Measurements from ENCODE around the gene TAF1C.

Gene TAF1C

DNA sequence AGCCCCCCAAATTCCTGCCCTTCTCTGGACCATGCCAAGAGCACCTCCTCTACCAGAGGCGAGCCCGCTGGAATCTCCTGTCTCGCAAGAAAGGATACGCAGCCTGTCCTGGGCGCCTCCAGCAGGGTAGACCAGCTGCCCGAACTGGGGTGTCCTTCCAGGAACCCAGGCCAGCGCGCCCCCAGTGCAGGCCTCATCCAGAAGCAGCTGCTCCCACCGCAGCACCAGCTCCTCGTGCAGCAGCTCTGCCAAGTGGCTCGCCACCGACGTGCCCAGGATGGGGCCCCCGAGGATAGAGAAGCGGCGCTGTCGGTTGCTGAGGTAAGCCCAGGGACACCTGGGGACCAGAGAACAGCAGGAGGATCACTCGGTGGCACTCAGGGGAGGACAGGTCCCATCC lies 4.8 kb downstream of the TAF1C start:
- no peak for DNase-seq

DNA sequence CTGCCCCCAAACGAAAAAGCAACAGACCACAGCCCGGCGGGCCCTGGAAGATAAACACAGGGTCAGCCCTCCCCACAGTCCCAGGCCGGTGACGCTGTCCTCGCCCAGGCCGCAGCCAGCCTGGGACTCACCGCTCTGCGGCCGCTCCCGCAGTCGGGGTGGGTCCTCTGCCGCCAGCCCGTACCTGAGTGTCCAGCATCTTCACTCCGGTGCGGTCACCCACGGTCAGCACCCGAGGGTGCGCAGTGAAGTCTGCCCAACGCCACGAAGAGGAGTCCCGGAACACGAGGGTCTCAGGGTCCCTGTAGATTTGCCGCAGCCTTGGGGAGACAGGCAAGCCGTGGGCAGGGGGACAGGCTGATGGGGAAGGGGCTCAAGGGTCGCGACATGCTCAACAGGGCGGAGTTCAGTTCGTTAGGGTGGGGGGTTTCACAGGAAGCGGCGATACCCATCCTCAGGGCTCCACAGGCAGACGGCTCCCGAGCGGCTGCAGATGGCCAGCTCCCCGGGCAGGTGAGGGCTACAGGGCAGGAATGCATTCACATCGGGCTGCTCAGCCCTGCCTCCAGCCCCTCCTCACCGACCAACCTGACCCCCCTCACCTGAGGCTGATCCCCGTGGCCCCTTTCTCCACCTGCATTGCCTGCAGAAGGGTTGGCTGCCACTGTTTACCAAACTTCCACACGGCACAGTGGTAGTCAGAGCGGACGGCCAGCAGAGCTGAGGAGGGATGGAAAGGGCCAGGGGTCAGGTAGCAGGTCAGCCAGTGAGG lies 5.5 kb downstream of the TAF1C start:
- no peak for DNase-seq

DNA sequence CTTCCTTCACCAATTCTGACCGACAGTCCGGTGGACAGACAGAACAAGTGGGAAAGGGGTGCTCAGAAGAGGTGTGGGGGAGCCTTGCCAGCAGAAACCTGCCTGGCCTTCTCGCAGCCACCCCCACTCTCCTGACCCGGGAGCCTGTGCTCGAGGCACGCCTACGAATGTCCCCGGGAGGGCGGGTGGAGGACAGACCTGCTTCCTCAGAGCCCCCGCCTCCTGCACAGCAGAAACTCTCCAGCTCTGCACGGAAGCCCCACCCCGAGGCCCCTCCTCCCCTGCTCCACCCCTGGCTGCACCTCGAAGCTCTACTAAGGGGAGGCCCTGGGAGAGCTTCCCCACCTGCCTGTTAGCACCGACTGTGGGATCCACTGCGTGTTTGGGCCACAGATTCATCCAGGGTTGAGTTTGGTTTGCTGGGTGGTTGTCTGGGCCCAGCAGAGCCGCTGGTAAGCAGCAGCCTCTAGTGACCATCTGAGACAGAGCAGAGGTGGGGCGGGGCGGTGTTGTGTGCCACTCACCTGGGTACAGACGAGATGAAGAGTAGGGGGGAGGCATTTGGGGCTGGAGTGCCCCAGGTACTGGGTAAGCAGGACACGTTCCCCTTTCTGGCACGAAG lies 6.2 kb downstream of the TAF1C start:
- DNase-seq: no peak

DNA sequence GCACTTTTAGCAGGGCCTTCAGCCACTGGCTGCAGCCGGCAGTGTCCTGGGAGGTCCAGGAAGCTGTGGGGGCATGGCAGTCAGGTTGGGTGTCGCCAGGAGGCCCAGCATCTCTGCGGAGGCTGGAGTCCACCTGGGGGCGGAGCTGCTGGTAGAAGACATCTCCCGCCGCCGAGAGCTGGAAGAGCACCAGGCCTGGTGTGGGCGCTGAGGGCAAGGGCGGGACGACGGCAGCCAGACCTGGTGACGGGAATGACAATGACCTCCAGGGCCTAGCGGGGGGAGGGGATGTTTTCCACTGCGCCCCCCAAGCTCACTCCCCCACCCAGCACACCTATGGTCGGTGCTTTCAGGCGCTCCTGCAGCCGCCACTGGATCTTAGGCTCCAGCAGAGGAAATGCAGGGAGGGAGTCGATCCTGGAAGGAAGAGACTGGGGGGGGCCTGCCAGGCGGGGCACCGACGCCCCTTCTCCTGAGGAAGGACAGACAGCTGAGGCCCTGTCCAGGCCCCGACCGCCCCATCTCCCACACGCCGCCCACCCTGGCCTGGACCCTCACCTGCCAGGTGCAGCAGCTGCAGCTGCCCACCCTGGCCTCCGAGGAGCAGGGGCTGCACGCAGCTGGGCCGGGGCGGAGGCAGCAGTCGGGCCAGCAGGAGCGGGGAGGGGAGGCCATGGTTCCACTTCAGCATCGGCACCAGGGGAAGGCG lies 7.1 kb downstream of the TAF1C start:
- no peak for DNase-seq

DNA sequence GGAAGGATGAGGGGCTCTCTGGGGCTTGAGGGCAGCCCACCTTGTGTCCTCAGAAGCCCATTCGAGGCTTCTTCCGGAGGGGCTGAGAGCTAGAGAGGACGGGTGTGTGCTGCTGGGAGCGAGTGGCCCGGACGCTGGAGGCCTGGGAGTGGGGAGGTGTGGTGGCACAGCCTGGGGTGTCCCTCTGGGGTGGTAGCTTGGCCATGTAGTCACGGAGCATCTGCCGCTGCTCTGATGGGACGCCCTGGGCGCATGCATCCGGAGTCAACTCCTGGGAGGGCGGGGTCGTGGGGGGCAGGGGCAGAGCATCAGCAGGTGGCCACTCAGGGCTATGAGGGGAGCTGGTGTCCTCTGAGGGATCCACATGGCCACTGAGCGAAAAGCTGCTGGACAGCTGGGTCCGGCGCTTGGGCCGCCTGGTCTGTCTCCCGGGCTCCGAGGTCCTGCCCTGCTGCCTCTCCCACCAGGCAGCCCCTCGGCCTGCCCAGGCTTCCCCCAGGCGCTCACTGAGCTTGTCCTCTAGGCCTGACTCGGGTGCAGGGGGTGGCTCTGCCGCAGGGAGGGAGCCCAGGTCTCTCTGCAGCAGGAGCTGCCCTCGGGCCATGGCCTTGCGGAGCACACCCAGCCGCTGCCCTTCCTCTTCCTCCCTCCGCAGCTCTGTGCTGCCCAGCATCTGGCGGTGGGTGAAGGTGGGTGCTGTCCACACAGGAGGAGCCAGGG lies 7.8 kb downstream of the TAF1C start:
- no peak for DNase-seq

DNA sequence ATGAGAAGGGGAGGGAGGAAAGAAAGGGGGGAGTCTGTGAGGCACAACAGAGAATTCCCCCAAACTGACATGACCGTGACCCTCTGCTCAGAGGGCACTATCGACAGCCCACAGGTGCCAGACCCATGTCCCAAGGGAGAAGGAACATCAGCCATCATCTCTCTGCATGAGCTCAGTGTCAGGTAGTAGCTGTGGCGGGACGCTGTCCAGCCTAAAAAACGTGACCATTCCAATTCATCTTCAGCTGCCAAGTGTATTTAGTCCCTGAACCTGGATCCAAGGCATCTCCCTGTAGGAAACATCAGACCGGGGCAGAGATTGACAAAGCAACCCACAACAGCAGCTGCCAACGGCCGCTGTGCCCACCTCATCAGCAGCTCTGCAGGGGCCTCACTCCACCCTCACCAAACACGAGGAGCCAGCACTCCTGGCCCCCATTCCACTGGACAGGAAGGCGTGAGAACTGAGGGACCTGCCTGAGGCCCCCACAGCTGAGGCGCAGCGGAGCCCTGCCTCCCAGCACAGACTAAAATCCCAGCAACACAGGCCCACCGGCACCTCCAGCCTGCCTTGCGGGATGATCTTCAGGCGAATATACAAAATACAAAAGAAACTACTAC lies 8.6 kb downstream of the TAF1C start:
- no peak for DNase-seq

DNA sequence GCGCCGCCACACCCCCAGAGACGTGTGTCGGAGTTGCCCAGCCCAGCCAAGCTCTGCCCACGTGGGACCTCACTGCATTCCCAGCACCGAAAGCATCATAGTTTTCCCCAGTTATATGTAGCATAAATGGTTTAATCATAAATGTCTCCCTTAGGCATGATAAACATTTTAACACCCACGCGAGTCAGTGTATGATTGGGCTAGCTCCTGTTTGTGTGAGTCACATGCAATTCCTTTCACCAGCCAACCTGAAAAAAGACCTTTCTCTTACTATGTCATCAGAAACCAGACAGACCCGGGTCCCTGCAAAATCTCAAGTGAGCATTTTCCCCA lies 9.2 kb downstream of the TAF1C start:
- no peak for DNase-seq

DNA sequence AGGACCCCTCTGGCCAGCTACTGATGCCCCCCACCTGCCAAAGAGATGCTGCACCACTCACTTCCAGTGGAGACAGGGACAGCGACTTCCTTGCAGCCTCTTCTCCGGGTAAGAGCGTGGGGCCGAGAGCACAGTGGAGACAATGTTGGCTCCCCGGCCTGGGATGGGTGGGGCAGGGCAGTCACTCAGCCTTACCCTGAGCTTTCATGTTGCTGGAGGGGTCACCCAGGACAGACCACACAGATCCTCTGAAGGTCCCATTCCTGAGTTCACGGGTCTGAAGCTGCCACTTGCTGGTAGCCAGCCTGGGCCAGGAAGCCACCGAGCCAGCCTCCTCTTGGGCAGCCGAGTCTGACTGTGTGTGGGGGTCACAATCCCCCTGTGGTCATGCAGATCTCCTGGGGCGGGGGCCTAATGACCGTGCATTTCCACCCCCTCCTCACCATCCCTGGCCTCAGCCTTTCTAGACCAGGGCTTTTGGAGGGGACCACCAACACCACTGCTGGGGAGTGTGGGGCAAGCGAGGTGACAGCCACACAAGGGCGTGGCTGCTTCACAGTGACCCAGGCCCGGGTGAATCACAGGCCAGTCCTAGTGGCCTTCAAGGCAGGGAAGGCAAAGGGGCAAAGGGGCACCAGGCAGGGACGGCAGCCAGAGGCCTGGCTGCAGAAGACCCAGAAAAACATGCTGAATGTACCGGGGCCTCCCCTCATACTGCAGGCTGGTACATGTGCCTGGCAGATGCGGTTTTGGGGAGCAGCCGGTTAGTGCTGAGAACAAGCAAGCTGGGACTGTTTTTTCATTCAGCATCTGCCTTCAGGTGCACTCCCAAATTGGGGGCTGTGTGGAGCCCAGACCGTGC lies 10.4 kb downstream of the TAF1C start:
- no peak for DNase-seq

DNA sequence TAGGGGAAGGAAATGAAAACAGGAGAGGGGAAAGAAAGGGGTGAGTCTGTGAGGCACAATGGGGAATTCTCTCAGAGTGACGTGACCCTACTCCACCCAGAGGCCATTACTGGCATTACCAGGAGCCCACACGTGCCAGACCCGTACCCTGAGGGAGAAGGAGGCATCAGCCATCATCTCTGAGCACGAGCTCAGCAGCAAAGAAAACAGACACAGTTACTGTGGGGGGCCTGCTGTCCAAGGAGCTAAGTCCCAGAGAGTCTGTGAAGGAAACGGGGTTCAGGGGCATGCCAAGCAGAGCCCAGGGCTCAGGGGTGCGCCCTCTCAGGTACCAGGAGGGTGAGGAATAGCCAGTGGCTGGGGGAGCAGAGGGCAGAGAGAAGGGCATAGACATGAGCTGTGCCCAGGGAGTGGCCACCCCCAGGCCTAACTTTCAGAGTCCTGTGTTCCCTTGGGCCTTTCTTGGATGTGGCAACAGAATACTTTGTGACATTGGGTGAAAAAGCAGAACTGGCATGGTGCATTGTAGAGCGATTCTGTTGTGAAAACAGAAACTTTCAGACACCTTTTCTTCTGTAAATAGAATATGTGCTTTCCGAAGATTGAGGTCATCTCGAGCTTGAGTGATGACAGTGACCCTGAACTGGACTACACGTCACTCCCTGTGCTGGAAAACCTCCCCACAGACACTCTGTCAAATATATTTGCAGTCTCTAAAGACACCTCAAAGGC lies 11.3 kb downstream of the TAF1C start:
- DNase-seq: peak; percentile 43

DNA sequence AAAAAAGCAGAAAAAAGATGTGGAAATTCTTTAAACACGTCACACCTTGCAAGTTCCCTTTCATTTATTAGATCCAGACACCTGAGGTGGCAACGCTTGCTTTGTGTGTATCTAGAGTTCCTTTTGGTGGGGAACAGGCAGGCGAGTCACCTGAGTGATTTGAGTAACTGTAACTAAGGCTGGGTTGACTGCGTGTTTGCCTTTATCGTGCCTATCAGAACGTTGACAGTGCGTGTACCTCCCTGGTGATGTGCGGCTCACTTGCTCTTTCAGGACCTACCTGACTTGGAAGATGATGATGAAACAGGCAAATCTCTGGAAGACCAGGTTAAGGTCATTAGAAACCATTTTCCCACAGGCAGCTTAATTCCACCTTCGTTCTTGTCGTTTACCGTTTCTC lies 12.5 kb downstream of the TAF1C start:
- DNase-seq: no peak

DNA sequence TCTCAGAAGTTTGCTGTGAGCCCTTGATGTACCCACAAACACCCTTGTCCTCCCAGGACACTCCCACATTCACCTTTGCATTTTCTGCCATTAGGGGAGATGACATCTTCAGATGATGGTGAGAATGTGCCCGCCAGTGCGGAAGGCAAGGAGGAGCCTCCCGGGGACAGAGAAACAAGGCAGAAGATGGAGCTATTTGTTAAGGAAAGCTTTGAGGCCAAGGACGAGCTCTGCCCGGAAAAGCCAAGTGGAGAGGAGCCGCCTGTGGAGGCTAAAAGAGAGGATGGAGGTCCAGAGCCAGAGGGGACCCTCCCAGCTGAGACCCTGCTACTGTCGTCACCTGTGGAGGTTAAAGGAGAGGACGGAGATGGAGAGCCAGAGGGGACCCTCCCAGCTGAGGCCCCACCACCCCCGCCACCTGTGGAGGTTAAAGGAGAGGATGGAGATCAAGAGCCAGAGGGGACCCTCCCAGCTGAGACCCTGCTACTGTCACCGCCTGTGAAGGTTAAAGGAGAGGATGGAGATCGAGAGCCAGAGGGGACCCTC lies 17.0 kb downstream of the TAF1C start:
- DNase-seq: no peak

DNA sequence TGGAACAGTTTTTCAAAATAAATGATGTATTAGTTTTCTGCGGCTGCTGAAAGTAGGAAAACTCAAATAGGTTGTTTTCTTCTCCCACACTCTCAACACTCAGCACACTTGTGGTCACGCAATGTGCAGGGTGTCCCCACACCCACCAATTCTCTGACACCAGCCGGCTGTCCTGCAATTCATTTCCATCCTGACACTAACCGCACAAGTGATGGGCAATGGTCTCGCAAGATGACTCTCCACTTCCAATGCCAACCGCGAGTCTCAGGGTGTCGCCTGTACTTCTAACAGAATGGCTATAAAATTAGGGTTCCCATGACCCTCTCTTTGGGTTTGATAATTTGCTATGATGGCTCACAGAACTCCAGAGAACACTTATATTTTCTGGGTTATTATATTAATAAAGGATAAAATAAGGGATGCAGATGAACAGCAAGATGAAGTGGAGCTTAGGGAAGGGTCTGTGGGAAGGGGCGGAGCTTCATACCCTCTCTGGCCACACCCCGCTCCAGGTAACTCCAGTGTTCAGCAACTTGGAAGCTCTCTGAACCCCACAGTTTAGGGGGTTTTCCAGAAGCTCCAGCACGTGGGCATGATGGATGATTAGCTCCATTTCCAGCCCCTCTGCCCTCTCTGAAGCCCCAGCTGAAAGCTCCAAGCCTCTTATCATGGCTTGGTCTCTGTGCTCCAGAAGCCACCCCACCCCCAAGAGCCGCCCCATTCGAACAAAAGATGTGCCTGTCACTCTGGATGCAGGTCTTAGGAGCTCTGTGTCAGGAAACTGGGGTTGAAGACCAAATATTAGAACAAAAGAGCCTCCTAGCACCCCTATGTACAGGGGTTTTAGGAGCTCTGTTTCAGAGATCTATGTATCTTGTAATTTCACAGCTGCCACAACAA lies 19.8 kb downstream of the TAF1C start:
- DNase-seq: no peak

DNA sequence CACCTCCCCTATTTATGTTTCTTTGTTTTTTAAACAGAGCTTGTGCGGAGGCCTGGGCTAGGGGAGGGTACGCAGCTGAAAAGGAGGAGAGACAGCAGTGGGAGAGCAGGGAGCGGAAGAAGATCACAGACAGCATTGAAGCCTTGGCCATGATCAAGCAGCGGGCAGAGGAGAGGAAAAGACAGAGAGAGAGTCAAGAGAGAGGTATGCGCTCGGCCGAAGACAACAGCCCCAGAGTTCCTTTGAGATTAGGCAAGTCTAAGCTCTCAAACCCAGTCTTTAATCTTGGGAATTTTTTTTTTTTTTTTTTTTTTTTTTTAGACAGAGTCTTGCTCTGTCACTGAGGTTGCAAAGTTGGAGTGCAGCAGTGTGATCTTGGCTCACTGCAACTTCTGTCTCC lies 21.1 kb downstream of the TAF1C start:
- DNase-seq: no peak

DNA sequence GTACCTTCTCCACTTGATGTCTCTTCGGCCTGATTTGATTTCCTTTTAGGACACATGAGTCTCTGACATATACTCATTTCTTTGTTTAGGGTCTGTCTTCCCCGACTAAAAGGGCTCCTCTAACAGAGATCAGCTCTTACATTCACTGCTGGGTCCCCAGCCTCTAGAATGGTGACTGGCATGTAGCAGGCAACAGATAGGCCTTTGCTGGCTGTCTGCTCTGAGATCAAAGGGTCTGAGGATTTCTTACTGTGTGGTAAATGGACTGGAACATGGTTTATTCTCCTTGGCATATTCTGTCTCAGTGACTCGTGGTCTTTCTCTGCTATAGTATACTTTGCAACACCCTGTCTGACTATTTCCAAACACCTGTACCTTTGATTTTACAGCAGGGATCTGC lies 25.1 kb downstream of the TAF1C start:
- no peak for DNase-seq

DNA sequence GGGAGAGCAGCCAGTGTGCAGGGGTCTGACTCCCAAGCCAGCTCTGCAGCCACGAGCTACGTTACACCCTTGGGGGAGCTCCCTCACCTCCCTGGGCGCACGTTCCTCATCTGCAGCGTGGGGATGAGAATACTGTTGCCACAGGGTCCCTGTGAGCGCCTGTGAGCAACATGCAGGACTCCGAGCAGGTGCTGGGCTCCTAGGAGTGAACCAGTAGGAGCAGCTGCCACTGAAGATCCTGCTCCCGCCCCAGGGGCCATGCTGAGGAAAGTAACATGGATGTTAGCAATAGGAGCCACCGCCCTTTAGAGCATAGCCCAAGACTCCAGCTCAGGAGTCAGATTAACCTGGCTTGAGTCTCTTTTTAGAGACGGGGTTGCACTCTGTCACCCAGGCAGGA lies 25.8 kb downstream of the TAF1C start:
- no peak for DNase-seq

DNA sequence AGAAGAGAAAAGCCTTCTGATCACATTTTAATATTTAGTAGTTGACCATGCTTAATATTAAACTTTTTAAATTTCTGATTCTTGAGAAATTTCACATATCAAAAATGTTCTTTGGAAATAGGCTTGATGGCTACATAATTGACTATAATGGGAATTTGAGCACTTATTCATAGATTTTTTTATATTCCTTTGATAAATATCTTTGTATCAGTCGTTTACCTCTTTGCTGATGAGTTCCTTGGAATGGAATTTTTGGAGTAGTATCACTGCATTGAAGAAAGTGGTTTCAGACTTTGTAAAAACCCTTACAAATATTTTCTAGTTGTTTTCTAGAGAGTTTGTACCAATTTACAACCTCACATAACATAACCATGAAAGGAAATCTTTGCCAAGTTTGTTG lies 27.1 kb downstream of the TAF1C start:
- DNase-seq: no peak

DNA sequence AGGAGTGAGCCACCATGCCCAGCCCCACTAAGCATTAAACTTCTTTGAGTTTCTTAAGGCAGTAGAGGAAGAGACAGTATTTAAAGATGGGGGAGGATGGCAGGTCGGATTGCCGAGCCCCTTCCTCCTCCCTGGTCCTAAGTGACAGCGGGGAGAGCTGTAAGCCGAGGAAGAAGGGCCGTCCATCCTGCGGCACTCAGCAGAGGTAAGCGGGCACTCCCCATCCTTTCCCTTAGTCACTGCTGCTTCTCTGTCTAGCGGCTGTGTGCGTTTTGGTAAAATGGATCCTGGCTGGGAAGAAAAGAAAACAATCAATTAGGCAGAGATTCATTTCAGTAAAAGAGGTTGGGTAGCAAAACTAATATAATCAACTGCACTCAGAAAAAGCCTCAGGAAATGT lies 27.9 kb downstream of the TAF1C start:
- DNase-seq: peak; percentile 17

DNA sequence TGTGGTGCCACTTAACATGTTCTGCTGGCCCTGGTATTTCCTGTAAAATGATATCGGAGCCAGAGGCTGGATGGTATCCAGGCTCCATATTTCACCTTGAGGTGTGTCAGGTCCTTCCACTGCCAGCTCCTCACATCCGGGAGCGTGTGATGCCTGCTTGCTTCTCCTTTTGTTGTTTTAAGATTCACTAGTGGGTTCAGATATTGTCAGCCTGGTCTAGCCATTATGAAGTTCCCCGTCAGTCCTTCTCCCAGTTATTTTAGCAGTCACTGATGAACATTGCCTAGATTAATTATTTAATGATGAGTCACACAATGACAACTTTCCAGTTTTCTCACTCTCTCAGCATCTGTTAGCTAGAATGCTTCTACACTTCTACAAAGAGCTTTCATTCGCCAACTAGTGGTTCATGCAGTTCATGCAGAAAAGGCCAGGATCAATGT lies 30.5 kb downstream of the TAF1C start:
- DNase-seq: no peak

DNA sequence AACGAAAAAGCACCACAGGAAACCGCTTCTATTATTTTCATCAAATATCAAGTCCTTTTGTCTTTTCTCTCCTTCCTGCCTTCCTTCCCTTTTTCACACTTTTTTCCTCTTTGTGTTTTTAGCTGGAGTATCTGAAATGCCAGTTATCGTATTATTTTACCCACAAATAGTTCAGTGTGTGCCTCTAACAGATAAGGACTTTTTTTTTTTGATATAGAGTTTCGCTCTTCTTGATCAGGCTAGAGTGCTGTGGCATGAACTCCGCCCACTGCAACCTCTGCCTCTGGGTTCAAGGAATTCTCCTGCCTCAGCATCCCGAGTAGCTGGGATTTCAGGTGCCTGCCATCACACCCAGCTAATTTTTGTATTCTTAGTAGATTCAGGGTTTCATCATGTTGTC lies 31.1 kb downstream of the TAF1C start:
- DNase-seq: no peak

DNA sequence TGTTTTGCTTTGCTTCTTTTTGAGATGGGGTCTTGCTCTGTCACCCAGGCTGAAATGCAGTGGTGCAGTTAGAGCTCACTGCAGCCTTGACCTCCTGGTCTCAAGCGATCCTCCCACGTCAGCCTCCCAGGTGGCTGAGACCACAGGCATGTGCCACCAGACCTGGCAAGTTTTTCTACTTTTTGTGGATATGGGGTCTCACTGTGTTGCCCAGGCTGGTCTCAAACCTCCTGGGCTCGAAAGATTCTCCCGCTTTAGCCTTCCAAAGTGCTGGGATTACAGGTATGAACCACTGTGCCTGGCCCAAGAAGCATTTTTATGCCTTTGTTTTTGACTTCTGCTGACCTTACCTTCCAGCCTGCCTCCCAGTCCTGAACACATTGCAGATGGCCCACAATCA lies 31.6 kb downstream of the TAF1C start:
- no peak for DNase-seq
